ENCODE results near the gene ADAMTS5.

ADAMTS5 gene

DNA sequence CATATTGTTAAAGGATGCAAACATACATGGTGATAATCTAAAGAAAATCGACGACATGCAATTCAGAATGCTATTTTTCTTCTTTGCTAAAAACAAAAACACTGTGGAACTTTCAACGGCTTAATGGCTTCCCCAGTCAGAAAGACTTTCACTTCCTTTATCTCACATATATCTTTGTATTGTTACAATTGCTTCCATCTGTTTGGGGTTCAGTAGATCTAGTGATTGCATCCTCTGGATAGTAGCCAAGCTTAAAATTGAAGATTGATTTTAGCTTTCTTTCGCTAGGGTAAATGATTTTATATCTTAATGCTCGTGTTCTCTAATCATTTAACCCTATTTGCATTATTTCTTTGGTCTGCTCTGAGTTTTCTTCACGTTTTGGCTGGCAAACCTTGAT is 89.9 kb downstream of the ADAMTS5 start:
- no peak for TF ChIP-seq REST (IDR thresholded peaks at IDR 0.05; ENCODE audit: insufficient read depth in 1 of 2, low read depth in 2 of 2, low read length in 2 of 2)
- no peak for TF ChIP-seq FOXP2 (optimal IDR thresholded peaks at IDR 0.05; ENCODE audit: borderline replicate concordance, extremely low read depth, extremely low read length, insufficient read depth)
- no peak for TF ChIP-seq SIN3A (IDR thresholded peaks at IDR 0.05; ENCODE audit: borderline replicate concordance, insufficient read depth, low read length)
- no peak for TF ChIP-seq TAF1 (IDR thresholded peaks at IDR 0.05; ENCODE audit: borderline replicate concordance, insufficient read depth, low read length)
- no peak for TF ChIP-seq POLR2AphosphoS5 (IDR thresholded peaks at IDR 0.05; ENCODE audit: low read depth, low read length)

DNA sequence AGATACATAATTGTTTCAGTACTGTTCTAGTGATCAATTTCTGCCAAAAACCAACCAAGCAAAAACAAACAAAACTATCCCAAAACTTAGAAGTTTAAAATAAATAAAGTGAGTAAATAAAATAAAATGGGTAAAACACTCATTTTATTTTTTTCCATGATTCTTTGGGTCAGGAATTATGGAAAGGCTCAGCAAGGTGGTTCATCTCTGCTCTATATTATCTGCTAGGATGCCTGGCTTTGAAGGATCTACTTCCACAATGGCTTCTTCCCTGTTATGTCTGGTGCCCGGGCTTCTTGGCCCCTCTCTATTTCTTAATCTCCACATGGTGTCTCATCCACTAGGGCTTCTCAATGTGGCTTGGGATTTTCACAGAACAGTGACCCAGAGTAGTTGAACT is 92.5 kb downstream of the ADAMTS5 start:
- TF ChIP-seq REST (IDR thresholded peaks at IDR 0.05; ENCODE audit: insufficient read depth in 1 of 2, low read depth in 2 of 2, low read length in 2 of 2) (no peak), FOXP2 (optimal IDR thresholded peaks at IDR 0.05; ENCODE audit: borderline replicate concordance, extremely low read depth, extremely low read length, insufficient read depth) (no peak), SIN3A (IDR thresholded peaks at IDR 0.05; ENCODE audit: borderline replicate concordance, insufficient read depth, low read length) (no peak), POLR2AphosphoS5 (IDR thresholded peaks at IDR 0.05; ENCODE audit: low read depth, low read length) (no peak), TAF1 (IDR thresholded peaks at IDR 0.05; ENCODE audit: borderline replicate concordance, insufficient read depth, low read length) (no peak)

All from PFSK-1 (cell line).